Measurements from ENCODE around the gene SPHKAP.

Gene SPHKAP

GRCh38 chr2:228064796-228065315 lies 116.6 kb downstream of the SPHKAP start:
- no peak overlapping the region for H3K4me3 ChIP-seq (ENCODE audit: low read depth, low read length, poor library complexity, severe bottlenecking)

GRCh38 chr2:228064024-228064423 lies 117.5 kb downstream of the SPHKAP start:
- no peaks in the 10 kb centered on the region for H3K79me2 ChIP-seq (ENCODE audit: insufficient read depth, low read length)
- H3K36me3 ChIP-seq (ENCODE audit: insufficient read depth, low read length) = no peaks in the 10 kb centered on the region
- no peaks in the 10 kb centered on the region for H3K4me1 ChIP-seq (ENCODE audit: insufficient read depth, low read length, severe bottlenecking)
- no peak overlapping the region for H3K4me3 ChIP-seq (ENCODE audit: low read depth, low read length, poor library complexity, severe bottlenecking)
- H3K4me2 ChIP-seq (ENCODE audit: low read length) = no peak overlapping the region
- H3K9me2 ChIP-seq (ENCODE audit: low read depth, low read length) = no peaks in the 10 kb centered on the region
- no peaks in the 10 kb centered on the region for H3K27me3 ChIP-seq (ENCODE audit: insufficient read depth, low read length)
- no peaks in the 10 kb centered on the region for H3F3A ChIP-seq (ENCODE audit: insufficient read depth, low read length)
- no peaks in the 10 kb centered on the region for H4K20me1 ChIP-seq (ENCODE audit: insufficient read depth, low read length)
- no peak overlapping the region for H3K27ac ChIP-seq (ENCODE audit: low read depth, low read length, poor library complexity, severe bottlenecking)
- H3K9me3 ChIP-seq (ENCODE audit: low read length) = no peaks in the 10 kb centered on the region
- TF ChIP-seq CTCF (IDR thresholded peaks at IDR 0.05; ENCODE audit: low read length) = no peak
- TF ChIP-seq EZH2 (IDR thresholded peaks at IDR 0.05; ENCODE audit: borderline replicate concordance, low read length) = no peak
- H3K9ac ChIP-seq (ENCODE audit: low read length) = no peak overlapping the region
- no peak overlapping the region for H2AFZ ChIP-seq (ENCODE audit: low read length)

More at GRCh38 chr2:228064796-228065315, 116.6 kb downstream of the SPHKAP start:
- Histone ChIP-seq H4K20me1 (ENCODE audit: insufficient read depth, low read length) (no peaks in the 10 kb centered on the region), H3K27ac (ENCODE audit: low read depth, low read length, poor library complexity, severe bottlenecking) (no peak overlapping the region), H3K27me3 (ENCODE audit: insufficient read depth, low read length) (no peaks in the 10 kb centered on the region), H2AFZ (ENCODE audit: low read length) (no peak overlapping the region), H3K4me1 (ENCODE audit: insufficient read depth, low read length, severe bottlenecking) (no peaks in the 10 kb centered on the region), H3K4me2 (ENCODE audit: low read length) (no peak overlapping the region), H3K79me2 (ENCODE audit: insufficient read depth, low read length) (no peaks in the 10 kb centered on the region), H3K9me3 (ENCODE audit: low read length) (no peaks in the 10 kb centered on the region), H3K9ac (ENCODE audit: low read length) (no peak overlapping the region), H3K36me3 (ENCODE audit: insufficient read depth, low read length) (no peaks in the 10 kb centered on the region), H3F3A (ENCODE audit: insufficient read depth, low read length) (no peaks in the 10 kb centered on the region), H3K9me2 (ENCODE audit: low read depth, low read length) (no peaks in the 10 kb centered on the region)
- TF ChIP-seq EZH2 (IDR thresholded peaks at IDR 0.05; ENCODE audit: borderline replicate concordance, low read length) = no peak
- no peak for TF ChIP-seq CTCF (IDR thresholded peaks at IDR 0.05; ENCODE audit: low read length)

- no peaks in the 10 kb centered on the region for H3K27me3 ChIP-seq (ENCODE audit: insufficient read depth, low read length)
- no peaks in the 10 kb centered on the region for H4K20me1 ChIP-seq (ENCODE audit: insufficient read depth, low read length)
Measured at GRCh38 chr2:228063558-228063957, 117.9 kb downstream of the SPHKAP start.

More at GRCh38 chr2:228063558-228063957, 117.9 kb downstream of the SPHKAP start:
- H3K4me3 ChIP-seq (ENCODE audit: low read depth, low read length, poor library complexity, severe bottlenecking) = no peak overlapping the region
- H3K79me2 ChIP-seq (ENCODE audit: insufficient read depth, low read length) = no peaks in the 10 kb centered on the region
- H3F3A ChIP-seq (ENCODE audit: insufficient read depth, low read length) = no peaks in the 10 kb centered on the region
- H3K36me3 ChIP-seq (ENCODE audit: insufficient read depth, low read length) = no peaks in the 10 kb centered on the region
- no peak overlapping the region for H3K9ac ChIP-seq (ENCODE audit: low read length)
- no peak overlapping the region for H3K4me2 ChIP-seq (ENCODE audit: low read length)
- no peak overlapping the region for H3K27ac ChIP-seq (ENCODE audit: low read depth, low read length, poor library complexity, severe bottlenecking)
- H3K9me3 ChIP-seq (ENCODE audit: low read length) = no peaks in the 10 kb centered on the region
- H3K4me1 ChIP-seq (ENCODE audit: insufficient read depth, low read length, severe bottlenecking) = no peaks in the 10 kb centered on the region
- no peak overlapping the region for H2AFZ ChIP-seq (ENCODE audit: low read length)
- no peaks in the 10 kb centered on the region for H3K9me2 ChIP-seq (ENCODE audit: low read depth, low read length)
- no peak for TF ChIP-seq EZH2 (IDR thresholded peaks at IDR 0.05; ENCODE audit: borderline replicate concordance, low read length)
- TF ChIP-seq CTCF (IDR thresholded peaks at IDR 0.05; ENCODE audit: low read length) = no peak
